Sigmoid colon (tissue), 7 donors: Measurements from ENCODE around the gene STIP1. TPM values are rescaled to one million over a fixed set of nuclear protein-coding genes. Genes with fewer than 3 reads are reported as not detected.

Experiments used
- DNase-seq: peaks from one replicate; pipeline ENCODE4 v3.0.0-alpha.2; 2019
- H3K27ac ChIP-seq, 4 donors: fragments of 200-600 bp; sonication (generic); one replicate each; pipeline ENCODE4 v1.5.1; 2016 to 2019; ENCODE audit warnings: mild to moderate bottlenecking in 1 of 4
- H3K27me3 ChIP-seq, 3 donors: fragments of 200-600 bp; sonication (generic); one replicate each; pipeline ENCODE4 v1.5.1; 2019; ENCODE audit warnings: mild to moderate bottlenecking in 1 of 3
- H3K36me3 ChIP-seq, 4 donors: fragments of 200-600 bp; sonication (generic); one replicate each; pipeline ENCODE4 v1.5.1; 2016 to 2019
- H3K4me1 ChIP-seq, 4 donors: fragments of 200-600 bp; sonication (generic); one replicate each; pipeline ENCODE4 v1.5.1; 2017 to 2019
- H3K4me3 ChIP-seq, 4 donors: fragments of 200-600 bp; sonication (generic); one replicate each; pipeline ENCODE4 v1.5.1; 2017 to 2019; ENCODE audit warnings: mild to moderate bottlenecking in 2 of 4, moderate library complexity in 1 of 4
- H3K9me3 ChIP-seq, 4 donors: fragments of 200-600 bp in 3 of 4; sonication (generic) in 3 of 4; one replicate each; pipeline versions ENCODE4 v1.5.1 to v1.6.1; 2013 to 2019
- CTCF ChIP-seq, 4 experiments: fragments of 450-650 bp in 3 of 4; fragments of 200-600 bp in 1 of 4; IDR thresholded peaks; one replicate each; pipeline ENCODE4 v1.5.1; 2016 to 2019; ENCODE audit warnings: antibody characterized with exemption in 4 of 4, mild to moderate bottlenecking in 3 of 4, moderate library complexity in 2 of 4
- EP300 ChIP-seq, 4 donors: sonication (generic); formaldehyde crosslinking; IDR thresholded peaks; one replicate each; pipeline ENCODE4 v1.6.1; 2017; ENCODE audit warnings: antibody characterized with exemption in 4 of 4
- POLR2A ChIP-seq, 2 donors: fragments of 450-650 bp; IDR thresholded peaks; one replicate each; pipeline ENCODE4 v1.6.1; 2016; ENCODE audit warnings: antibody characterized with exemption in 2 of 2, mild to moderate bottlenecking in 2 of 2, moderate library complexity in 2 of 2
- POLR2AphosphoS5 ChIP-seq, 4 donors: sonication (generic); formaldehyde crosslinking; IDR thresholded peaks; one replicate each; pipeline ENCODE4 v1.6.1; 2017; ENCODE audit warnings: antibody characterized with exemption in 4 of 4
- WGBS, 2 donors: extraction: QIAGEN DNeasy Blood & Tissue Kit; methylation state at CpG; one replicate each; pipeline ENCODE4 v1.1.7; 2013; 5-methylcytosine and 5-hydroxymethylcytosine counted together
- intact Hi-C: fragments of 100-400 bp; cut with DNase I; formaldehyde crosslinking; loops from one replicate; pipeline ENCODE4 v1.15.1; 2023
- polyA plus RNA-seq, 3 donors: library from polyadenylated mRNA; stranded (reverse); fragments of 200-250 nt; gene quantifications; one replicate each; pipeline ENCODE4 v1.2.3, GENCODE V29; 2013
- total RNA-seq, 4 donors: library from RNA; depleted of rRNA; stranded (reverse); fragments of >200 nt; gene quantifications; one replicate each; pipeline ENCODE4 v1.1.0, GENCODE V29; 2016
- donor health status: healthy with polysubstance abuse.
- donor health status: Bipolar disorder and iron deficiency.
- donor health status: healthy.

Gene STIP1
- total RNA-seq (10 to 100 TPM; 58.2 to 90.3 (median 81.0) TPM), polyA plus RNA-seq (10 to 100 TPM; 38.4 to 84.3 (median 50.2) TPM)

- Histone ChIP-seq H3K9me3 (no peaks in the 10 kb centered on the region), H3K27ac (peak within 1 kb of the TSS; percentile 92 to 97 (median 94)), H3K27me3 (no peaks in the 10 kb centered on the region), H3K36me3 (no peaks in the 10 kb centered on the region), H3K4me1 (peaks cover 0 to 63% (median 42%) of the 10 kb centered on the region in 4 donors), H3K4me3 (peak within 1 kb of the TSS; percentile 58 to 66 (median 59))
- TF ChIP-seq CTCF (IDR thresholded peaks at IDR 0.05) (peak in 2 of 4 experiments; percentile 17 to 27), POLR2AphosphoS5 (IDR thresholded peaks at IDR 0.05) (peak; percentile 91 to 98 (median 94)), EP300 (IDR thresholded peaks at IDR 0.05) (no peak), POLR2A (IDR thresholded peaks at IDR 0.05) (peak; percentile 46 to 60)
- peak; percentile 100 for DNase-seq
- WGBS, 2 donors: 1% methylated on average over 74 of the region's 74 CpGs
- intact Hi-C loops: loop anchor here (5.0 kb wide), 1 partner anchor 41 kb away; the partner anchor contains the start of genes NUDT22 and TRPT1
Measured at GRCh38 chr11:64185693-64186491, at the start of gene STIP1. STIP1 (plus strand) TSS chr11:64186171; CDS start chr11:64186262, 91 bp downstream.

GRCh38 chr11:64136765-64137441 is 49.1 kb upstream of the STIP1 start:
- H3K36me3 ChIP-seq: no peaks in the 10 kb centered on the region
- H3K4me1 ChIP-seq: peaks cover 0 to 48% (median 33%) of the 10 kb centered on the region in 4 donors
- H3K9me3 ChIP-seq: no peaks in the 10 kb centered on the region
- no peak overlapping the region for H3K4me3 ChIP-seq
- no peak overlapping the region for H3K27ac ChIP-seq
- TF ChIP-seq EP300 (IDR thresholded peaks at IDR 0.05) (no peak), CTCF (IDR thresholded peaks at IDR 0.05) (no peak), POLR2AphosphoS5 (IDR thresholded peaks at IDR 0.05) (no peak), POLR2A (IDR thresholded peaks at IDR 0.05) (no peak)
- intact Hi-C loops: loop anchor here (5.0 kb wide), 1 partner anchor 45 kb away; no protein-coding TSS in a partner anchor
- 87 to 92% methylated on average over 17 of the region's 17 CpGs for WGBS, 2 donors
- no peak for DNase-seq
- H3K27me3 ChIP-seq: no peaks in the 10 kb centered on the region

GRCh38 chr11:64138398-64138797 is 47.6 kb upstream of the STIP1 start:
- Histone ChIP-seq H3K4me1 (peaks cover 0 to 44% (median 27%) of the 10 kb centered on the region in 4 donors), H3K27ac (peak overlapping the region in 3 of 4 donors; percentile 25 to 71 (median 54)), H3K4me3 (no peak overlapping the region), H3K36me3 (no peaks in the 10 kb centered on the region), H3K27me3 (no peaks in the 10 kb centered on the region), H3K9me3 (no peaks in the 10 kb centered on the region)
- intact Hi-C loops: loop anchor here (5.0 kb wide), 1 partner anchor 46 kb away; no protein-coding TSS in a partner anchor
- TF ChIP-seq POLR2AphosphoS5 (IDR thresholded peaks at IDR 0.05) (peak in 1 of 4 donors; percentile 5), POLR2A (IDR thresholded peaks at IDR 0.05) (no peak)
- no peak for DNase-seq
- 81 to 86% methylated on average over 16 of the region's 16 CpGs for WGBS, 2 donors

- peak; percentile 79 for DNase-seq
- Histone ChIP-seq H3K9me3 (no peaks in the 10 kb centered on the region), H3K4me1 (peaks cover 0 to 44% (median 27%) of the 10 kb centered on the region in 4 donors), H3K4me3 (no peak overlapping the region), H3K27me3 (no peaks in the 10 kb centered on the region), H3K36me3 (no peaks in the 10 kb centered on the region), H3K27ac (peak overlapping the region in 3 of 4 donors; percentile 54 to 71 (median 62))
- intact Hi-C loops: loop anchor here (5.0 kb wide), 1 partner anchor 47 kb away; no protein-coding TSS in a partner anchor
- TF ChIP-seq CTCF (IDR thresholded peaks at IDR 0.05) (no peak), EP300 (IDR thresholded peaks at IDR 0.05) (no peak), POLR2AphosphoS5 (IDR thresholded peaks at IDR 0.05) (peak in 2 of 4 donors; percentile 30 to 53)
- WGBS, 2 donors: 92% methylated on average over 15 of the region's 15 CpGs
Measured at GRCh38 chr11:64139049-64139448, 46.9 kb upstream of the STIP1 start.

- peaks cover 0 to 44% (median 27%) of the 10 kb centered on the region in 4 donors for H3K4me1 ChIP-seq
- H3K4me3 ChIP-seq: no peak overlapping the region
- H3K9me3 ChIP-seq: no peaks in the 10 kb centered on the region
- 93 to 96% methylated on average over 8 of the region's 8 CpGs for WGBS, 2 donors
- intact Hi-C loops: no loop called here
- H3K27me3 ChIP-seq: no peaks in the 10 kb centered on the region
- no peaks in the 10 kb centered on the region for H3K36me3 ChIP-seq
- no peak for DNase-seq
- TF ChIP-seq POLR2AphosphoS5 (IDR thresholded peaks at IDR 0.05) (no peak), EP300 (IDR thresholded peaks at IDR 0.05) (no peak), CTCF (IDR thresholded peaks at IDR 0.05) (no peak), POLR2A (IDR thresholded peaks at IDR 0.05) (no peak)
- peak overlapping the region in 3 of 4 donors; percentile 62 to 77 (median 67) for H3K27ac ChIP-seq
Measured at GRCh38 chr11:64140082-64140481, 45.9 kb upstream of the STIP1 start.
